ENCODE measurements around the gene ANKRD31.

GRCh38 chr5:75062925-75063531, 173.7 kb downstream of the ANKRD31 start:
- TF ChIP-seq, protein P1, sequence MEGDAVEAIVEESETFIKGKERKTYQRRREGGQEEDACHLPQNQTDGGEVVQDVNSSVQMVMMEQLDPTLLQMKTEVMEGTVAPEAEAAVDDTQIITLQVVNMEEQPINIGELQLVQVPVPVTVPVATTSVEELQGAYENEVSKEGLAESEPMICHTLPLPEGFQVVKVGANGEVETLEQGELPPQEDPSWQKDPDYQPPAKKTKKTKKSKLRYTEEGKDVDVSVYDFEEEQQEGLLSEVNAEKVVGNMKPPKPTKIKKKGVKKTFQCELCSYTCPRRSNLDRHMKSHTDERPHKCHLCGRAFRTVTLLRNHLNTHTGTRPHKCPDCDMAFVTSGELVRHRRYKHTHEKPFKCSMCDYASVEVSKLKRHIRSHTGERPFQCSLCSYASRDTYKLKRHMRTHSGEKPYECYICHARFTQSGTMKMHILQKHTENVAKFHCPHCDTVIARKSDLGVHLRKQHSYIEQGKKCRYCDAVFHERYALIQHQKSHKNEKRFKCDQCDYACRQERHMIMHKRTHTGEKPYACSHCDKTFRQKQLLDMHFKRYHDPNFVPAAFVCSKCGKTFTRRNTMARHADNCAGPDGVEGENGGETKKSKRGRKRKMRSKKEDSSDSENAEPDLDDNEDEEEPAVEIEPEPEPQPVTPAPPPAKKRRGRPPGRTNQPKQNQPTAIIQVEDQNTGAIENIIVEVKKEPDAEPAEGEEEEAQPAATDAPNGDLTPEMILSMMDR (conservative IDR thresholded peaks at IDR 0.05) = no peak
- no peak for TF ChIP-seq EZH2 (IDR thresholded peaks at IDR 0.05; ENCODE audit: low read depth)

All from PC-9 (cell line).